Stimulated activated CD4-positive, alpha-beta T cell treated with anti-CD3 and anti-CD28 coated beads, Interleukin-15, amount 100 ng/mL, for 48 hours (primary cell): ENCODE results near the gene CA5A.

Experiments used
- DNase-seq, 2 donors: peaks; one replicate each; pipeline ENCODE4 v3.0.0-alpha.2; 2020; ENCODE audit warnings: low read depth in 2 of 2

CA5A gene

DNA sequence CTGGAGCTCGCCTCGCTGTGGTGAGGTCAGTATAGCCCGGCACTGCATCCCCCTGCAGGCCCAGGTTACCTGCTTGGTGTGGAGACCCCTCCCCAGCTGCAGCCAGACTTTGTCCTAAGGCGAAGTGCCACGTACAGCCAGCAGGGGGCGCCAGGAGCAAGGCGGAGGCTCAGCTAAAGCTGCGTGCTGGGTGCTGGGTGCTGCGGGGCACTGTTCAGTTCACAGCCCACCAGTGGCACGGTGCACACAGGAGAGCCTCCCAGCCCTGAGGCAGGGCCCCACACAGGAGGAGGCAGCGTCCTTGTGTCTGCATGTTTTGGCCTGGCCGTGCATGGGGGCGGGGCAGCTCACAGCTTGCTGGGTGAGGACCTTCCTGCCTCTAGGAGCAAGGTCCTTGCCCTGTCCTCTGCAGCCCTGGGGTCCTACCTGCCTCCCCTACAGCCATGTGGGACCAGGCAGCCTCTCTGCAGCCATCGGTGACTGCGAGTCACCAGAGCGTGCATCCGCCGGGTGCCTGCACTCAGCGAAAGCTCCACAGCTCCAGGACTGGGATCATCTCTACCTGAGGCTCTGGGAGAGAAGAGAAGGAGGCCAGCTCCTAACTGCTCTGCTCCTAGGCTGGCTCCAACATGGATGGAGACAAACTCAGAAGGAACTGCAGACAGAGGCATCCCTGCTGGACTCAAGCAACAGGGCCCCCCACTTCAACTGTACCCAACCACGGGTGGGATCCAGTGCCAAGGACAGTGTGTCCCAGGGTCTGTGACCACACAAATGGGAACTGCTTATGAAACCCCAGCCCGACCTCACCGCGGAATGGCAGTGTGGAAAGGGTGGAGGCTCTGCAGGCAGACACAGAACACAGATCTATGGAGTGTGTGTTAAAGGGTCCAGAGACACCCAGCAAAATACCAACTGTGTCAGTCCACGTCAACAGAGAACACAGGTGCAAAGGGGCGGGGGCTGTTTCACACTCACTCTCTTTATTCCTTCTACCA lies 86.0 kb downstream of the CA5A start:
- DNase-seq, result peak; percentile 57 to 69

DNA sequence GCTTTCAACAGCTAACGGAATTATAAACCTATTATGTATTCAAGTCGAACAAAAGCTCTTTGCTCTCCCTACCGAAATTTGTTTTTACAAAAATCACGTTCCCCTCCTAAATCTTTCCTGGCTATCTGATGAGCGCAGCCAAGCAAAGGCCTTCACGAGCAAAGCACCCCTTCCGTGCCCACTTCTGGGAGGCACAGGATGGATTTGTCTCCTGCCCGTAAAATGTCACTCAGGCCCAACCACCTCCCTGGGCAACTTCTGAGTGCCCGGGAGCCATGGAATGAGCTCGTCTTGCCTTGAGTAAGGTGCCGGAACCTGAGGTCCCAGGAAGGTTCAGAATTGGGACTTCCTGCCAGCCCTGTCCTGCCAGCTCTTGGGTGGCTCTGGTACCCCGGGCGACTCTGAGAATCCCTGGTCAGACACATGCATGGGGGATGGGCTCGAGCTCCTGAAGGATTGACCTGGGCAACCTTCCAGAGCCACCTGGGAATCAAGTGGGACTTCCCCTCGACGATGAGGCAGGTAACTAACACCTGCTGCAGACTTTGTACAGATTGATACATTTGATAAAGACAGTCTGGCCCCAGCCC lies 86.8 kb downstream of the CA5A start:
- DNase-seq, result no peak

DNA sequence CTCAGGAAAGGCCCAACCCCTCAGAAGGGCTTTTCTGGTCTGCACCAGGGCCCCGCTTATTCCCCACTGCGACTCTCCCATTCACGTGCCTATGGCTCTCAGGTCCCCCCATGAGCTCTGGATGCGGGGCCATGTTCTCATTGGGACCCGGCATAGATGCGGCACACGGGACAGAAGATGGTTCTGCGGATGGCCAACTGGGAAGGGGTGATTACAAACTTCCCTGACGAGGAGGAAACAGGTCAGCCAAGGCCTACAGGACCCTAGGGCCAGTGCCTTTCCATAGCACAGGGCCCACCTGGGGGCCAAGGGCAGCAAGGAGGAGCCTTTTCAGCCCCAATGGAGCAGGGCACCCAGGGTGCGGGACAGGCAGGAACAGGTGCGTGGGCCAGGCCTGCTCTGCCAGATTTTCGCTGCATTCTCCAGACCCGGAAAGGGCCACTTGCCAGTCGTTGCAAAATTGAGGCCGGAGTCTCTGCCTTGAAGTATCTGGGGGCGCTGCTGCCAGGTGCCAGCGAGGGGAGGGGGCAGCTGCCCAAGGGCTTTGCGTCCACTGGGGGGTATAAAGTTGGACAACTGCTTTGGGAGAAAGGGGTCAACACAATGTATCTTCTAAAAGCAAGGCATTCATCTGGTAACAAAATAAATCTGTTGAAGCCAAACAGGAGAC lies 87.5 kb downstream of the CA5A start:
- DNase-seq, result no peak

DNA sequence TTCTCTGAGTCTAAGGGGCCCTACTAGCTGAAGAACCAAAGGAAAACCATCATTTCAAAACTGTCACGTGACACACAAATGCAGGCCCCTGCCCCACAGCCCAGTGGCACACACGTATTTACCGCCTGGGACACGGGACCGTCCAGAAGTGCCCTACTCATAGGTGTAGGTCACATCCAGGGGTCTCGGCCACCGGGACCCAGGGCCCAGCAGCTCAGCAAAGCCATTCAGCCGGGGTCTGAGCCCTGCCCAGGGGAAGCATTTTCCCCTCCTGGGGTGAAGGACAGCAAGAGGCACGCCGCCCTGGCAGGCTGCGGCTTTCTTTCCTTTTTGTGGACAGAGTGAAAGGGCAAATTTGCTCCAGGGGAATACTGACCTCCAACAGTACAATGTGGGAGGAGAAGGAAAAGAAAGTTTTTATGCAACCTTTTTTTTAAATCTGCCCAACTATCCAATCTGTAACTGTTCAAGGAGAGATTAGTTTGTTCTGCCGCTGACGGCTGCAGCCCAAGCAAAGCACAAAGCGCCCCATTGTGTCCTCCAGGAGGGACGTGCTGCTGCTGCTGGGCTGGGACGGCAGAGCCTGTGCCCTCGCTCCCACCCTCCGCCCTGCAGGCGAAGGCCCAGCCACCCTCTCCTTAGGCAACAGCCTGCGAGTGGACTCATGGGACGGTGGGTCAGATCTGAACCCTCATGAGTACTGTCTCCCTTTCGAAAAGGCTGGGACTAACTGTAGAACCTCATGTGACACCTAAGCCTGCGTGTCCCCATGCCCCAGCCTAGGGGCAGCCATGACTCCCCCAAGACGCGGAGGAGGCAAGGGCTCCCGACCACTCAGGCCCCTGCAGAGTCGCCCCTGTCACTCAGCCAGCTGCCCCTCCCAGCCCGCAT lies 88.3 kb downstream of the CA5A start:
- DNase-seq, result no peak

DNA sequence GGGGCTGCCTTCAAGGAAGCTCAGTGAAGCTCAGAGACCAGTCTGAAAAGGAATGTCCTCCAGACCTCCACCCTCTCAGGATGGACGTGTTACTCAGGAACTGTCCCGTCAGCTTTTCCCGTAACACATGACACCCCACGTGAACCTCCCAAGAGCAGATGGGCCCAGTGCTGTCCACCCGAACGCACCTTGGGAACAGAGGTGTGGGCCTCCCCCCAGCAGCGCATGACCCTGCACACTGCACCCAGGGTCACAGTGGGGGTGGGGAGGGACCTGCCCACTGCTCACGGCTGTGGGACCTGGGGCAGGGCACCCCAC lies 88.9 kb downstream of the CA5A start:
- DNase-seq, result no peak

DNA sequence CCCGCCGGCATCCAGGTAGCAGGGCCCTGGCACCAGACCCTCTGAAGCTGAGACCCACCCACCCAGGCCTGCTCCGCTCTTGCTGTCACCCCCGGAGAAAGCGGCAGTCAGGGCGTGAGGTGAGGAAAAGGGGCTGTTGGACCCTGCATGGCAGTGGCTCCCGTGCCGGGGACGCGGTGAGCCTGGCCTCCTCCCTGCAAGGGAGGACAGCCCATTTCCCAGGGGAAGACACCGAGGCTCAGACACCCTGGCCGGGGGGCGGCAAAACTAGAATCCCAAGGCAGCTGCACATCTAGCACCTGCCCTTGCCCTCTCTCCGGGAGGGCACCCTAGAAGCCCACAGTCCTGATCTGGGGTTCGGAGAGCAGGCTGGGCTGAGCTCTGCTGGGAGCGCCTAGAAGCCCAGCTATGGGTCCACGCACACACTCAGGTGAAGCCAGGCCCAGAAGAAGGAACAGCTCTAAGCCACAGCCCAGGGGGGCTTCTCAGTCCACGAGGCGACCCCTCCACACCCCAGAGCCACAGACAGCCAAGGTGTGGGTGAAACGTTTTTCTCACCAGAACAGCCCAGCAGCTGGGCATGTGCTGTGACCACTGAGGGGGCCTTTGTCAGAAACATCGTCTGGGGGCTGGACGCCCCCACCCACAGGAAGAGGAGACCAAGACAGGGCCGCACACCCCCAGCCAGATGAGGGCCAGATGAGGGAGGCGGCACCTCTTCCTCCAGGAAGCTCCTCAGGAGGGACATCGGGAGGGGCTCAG lies 89.4 kb downstream of the CA5A start:
- no peak for DNase-seq

DNA sequence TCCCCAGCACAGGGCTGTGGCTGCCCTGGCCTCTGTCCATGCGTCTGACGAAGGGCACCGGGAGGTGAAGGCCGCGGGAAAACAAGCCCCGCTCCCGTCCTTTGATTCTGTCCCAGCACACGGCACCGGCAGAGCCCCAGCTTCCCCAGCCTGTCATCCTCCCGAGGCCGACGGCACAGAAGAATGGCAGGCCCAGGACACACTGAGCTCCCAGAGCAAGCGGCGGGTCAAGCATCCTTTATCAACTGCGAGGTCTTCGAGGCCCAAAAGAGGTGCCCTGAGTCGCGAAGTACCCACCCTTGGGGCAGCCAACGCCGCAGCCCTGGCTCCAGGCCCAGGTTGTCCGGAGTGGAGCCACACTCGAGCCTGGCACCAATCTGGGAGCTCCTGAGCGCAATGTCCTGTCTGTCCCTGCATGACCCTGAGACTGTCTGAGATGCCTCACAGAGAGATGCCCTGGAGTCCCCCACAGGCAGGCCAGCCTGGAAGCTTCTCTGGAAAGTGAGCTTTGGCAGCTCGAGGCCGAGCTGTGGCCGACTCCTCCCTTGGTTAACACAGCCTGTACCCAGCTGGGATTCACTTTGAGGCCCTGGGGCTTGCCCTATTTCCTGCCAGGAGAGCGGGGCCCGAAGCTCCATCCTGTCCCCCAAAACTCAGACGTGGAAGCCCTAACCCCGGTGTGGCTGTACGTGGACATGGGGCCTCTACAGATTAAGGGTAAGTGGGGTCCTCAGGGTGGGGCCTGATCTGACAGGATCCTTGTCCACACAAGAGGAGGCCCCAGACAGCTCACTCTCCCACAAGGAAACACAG lies 90.3 kb downstream of the CA5A start:
- DNase-seq, result no peak

DNA sequence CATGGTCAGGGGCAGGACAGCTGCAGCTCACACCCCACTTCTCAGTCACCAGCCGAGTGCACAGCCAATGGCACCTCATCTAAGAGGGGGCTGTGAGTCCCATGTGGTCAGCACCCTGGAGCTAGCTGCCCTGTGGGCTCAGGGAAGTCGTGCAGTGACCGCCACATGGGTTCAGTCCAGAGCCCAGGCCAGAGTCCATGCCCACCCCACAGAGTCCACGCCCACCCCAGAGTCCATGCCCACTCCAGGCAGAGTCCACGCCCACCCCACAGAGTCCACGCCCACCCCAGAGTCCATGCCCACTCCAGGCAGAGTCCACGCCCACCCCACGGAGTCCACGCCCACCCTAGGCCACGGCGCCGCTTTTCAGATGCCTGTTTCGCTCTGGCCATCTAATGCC lies 91.1 kb downstream of the CA5A start:
- no peak for DNase-seq

DNA sequence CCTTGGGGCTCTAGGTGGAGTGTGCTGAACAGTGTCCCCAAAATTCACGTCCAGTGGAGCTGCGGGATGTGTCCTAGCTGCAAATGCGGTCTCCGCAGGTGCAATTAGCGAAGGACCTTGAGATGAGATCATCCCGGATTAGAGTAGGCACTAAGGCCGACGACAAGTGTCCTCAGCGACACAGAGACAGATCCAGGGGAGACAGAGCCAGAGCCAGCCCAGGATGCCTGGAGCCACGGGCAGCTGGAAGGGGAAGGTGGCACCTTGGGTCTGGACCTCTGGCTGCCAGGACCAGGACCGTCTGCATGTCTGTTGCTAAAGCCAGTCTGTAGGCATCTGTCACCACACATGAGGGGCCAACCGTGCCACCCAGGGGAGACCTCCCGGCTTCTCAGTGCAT lies 91.5 kb downstream of the CA5A start:
- no peak for DNase-seq

DNA sequence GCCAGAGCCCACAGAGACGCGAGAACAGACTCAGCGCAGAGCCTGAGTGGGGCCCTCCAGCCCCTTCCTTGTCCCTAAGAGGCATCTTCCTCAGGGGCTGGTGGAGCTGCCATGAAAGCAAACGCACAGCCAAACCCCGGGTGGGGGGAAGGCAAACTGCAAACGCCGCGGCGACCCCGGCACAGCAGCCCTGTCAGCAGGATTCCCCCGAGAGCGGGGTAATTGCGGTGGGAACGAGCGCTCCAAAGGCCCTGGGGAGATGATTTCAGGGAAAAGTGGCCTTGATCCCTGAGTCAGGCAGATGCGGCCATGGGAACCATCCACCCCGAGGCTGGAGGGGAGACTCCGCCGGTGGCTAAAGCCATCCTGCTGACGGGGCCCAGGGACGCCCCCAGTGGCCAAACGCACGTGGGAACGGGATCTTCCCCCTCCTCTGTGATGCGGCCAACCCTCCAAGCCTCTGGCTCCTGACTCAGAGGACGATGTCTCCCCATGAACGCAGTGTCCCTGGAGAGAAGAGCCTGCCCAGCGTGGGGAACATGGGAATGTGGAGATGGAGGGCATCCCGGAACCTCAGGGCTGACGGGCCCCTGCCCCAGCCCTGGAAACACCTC lies 92.1 kb downstream of the CA5A start:
- no peak for DNase-seq

DNA sequence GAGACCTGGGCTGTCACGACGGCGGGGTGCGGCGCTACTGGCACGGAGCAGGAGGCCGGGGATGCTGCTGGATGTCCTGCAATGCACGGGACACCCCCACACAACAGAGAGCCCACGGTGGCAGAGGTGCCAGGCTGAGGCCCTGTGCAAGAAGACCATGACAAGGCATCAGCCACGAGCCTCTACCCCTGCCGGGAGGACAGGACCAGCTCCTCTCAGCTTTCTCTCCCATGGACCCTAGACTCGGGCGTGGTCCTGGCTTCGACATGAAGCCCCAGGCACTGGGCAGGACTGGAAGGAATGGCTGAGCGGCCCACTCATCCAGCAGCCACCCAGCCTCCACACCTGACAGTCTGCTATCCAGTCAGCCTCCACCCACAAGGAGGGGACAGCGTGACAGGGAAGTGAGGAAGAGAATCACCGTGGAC lies 92.6 kb downstream of the CA5A start:
- no peak for DNase-seq

DNA sequence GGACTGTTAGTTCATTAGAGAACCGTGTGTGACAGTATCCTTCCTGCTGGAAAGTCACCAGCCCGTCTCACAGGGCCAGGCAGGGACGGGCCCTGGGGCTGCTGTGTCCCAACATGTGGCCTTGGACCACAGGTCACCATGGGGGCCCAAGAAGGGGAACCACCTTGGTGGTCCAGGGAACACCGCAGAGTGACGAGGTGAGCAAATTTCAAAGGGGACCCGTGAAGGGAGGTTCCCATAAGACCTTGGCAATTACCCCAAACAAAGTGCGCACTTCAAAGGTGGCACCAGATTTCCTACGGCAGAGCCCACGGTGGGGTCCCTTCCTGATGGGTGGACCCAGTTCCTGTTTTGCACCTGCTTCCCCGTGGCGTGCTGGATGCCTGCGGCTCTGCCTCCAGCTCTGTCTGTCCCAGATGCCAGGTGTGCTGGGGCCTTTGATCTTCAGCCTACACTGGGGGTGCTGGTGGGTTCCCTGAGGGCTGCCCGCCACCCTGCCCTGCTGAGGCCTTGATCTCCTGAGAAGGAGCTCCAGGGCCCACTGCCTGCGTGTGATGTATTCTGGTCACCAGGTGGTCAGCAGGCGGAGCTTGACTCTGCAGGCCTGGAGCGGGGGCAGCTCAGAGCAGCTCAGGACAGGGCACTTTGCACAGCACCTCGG lies 94.0 kb downstream of the CA5A start:
- no peak for DNase-seq

DNA sequence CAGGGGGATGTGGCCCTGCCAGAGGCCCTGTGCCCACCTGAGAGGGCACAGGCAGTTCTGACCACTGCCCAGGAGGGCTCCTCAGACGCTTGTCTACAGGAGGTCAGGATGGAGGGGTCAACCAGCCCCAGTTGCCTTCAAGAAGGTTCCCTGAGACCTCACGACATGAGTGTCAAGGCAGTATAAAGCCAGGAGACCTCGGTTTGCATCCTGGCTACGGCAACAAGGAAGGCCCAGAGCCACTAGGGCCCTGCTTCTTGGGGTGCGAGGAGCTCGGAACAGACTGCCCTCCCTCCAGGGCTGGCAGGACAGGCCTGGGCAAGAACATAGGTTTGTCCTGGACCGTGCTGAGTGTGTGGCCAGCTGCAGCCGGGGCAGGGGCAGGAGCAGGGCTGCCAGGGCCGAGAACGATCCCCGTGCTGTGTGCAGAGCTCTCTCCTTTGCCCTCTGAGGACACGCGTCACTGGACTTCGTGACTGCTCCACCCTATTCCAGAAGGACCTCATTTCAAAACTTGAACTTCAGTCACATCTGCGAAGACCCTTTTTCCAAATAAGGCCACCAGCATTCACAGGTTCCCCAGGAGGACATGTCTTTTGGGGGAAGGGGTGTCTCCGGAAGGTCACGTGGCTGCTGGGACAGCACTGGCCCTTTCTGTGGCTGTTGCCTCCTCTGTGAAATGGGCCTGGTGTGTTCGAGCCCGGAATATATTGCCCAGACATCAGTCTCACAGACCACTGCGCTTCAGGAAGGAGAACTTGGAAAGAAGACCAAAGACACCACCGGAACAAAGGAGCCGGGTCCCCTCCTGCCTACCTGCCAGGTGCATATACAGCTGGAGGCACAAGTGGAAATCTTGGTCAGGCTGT lies 94.8 kb downstream of the CA5A start:
- DNase-seq, result no peak

DNA sequence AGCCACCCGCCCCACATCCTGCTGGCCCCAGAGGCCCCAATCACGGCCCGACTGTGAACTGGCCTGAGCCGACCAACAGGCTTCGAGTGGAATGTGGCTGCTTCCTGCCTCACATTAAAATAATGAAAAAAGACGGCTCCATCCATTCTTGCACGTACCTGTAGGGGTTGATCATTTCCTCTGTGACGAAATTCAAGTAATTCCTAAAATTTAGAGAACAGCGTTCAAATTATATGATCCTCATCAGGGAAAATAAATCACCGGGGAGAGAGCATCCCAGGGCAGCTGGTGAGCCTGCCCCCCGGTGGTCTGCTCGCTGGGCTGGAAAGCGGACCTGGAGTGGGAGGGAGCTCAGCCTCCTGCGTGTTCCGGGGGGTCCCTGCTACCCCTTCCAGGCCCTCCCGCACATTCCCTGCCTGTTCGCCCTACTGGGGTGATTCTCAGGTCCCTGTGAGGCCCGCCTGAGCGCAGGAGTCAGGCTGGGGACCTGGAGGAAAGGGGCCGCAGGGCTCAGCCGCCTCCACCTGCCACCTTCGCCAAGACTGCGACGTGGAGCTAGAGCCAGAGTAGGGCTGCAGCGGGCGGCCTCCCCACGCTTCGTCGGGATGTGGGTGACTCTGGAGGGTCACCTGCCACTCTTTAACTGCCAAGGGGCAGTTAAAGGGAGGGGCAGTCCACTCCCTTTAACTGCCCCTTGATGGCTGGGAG lies 95.9 kb downstream of the CA5A start:
- no peak for DNase-seq

DNA sequence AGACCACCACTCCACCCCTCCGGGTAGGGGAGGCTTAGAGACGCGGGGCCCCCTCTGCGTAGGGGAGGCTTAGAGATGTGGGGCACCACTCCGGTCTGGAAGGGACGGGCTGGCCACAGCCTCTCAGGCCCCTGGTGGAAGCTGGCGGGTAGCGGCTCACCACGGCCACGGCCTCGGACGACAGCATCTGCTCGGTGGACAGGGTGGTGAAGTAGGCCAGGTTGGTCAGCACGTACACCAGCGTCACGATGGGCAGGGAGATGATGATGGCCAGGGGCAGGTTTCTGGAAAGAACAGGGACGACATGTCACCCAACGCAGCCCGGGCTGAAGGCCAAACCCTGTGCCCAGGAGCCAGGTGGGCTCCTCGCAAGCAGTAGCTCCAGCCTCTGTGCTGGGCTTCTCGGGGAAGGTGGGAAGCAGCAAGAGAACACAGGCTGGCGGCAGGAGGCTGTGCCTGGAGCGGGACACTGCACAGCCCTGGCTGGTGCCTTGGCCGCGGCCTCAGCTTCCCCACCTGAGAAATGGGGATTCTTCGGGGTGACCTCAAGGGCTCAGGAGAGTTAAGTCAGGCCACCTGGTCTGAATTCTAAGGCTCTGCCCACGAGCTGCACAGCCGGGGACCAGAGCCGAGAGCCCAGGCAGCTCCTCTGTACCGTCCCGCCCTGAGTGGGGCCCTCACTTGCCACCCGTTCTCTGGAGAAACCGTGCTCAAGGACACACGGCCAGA lies 96.6 kb downstream of the CA5A start:
- no peak for DNase-seq

DNA sequence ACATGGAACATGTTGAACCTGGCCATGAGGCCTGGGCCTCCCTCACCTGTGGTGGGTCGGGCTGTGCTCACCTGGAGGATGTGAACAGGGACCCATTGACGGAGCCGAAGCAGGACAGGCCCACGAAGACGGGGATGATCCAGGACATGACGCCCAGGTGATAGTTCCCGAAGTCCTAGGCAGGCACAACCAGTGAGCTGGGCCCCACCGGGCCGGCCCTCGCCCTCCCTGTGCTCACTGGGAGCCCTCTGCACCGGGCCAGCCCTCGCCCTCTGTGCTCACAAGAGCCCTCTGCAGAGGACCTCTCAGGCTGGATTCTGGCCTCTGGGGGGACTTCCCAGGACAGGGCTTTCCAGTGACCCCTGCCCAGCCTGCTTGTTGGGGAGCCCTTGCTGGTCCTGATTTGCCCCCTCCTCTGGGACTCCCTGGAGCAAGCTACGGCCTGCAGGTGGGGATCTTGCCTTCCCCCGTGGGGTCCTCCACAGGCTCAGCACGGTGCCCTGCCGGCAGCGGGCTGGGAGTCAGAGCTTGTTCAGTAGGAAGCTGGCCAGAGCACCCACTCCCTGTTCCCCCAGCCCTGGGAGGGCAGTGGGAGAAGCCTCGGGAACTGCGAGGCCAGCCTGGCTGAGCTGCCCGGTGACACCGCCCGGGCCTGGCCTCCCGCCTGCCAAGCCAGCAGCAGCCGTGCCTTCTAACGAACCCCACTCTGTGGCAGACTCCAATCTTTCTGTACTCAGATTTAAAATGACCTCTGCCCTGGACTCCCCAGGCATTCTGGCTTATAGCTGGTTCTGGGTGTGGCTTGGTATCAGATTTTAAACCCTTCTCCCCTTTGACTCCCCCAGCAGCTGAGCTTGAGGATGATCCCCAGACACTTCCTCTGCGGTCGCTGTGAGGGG lies 97.4 kb downstream of the CA5A start:
- no peak for DNase-seq
